Lower leg skin (tissue), 3 donors: Measurements from ENCODE around the gene PRRX2.

ENCODE experiments used
- POLR2A ChIP-seq, 2 donors: fragments of 450-650 bp; IDR thresholded peaks; one replicate each; pipeline ENCODE4 v1.6.1; 2016 to 2017; ENCODE audit warnings: antibody characterized with exemption in 2 of 2, mild to moderate bottlenecking in 1 of 2, moderate library complexity in 1 of 2
- TF ChIP-seq, protein P1 (sequence below), 3 donors: fragments of 450-650 bp; IDR thresholded peaks; one replicate each; pipeline ENCODE4 v1.5.1; 2016; ENCODE audit warnings: antibody characterized with exemption in 3 of 3, mild to moderate bottlenecking in 3 of 3, moderate library complexity in 2 of 3

DNA sequence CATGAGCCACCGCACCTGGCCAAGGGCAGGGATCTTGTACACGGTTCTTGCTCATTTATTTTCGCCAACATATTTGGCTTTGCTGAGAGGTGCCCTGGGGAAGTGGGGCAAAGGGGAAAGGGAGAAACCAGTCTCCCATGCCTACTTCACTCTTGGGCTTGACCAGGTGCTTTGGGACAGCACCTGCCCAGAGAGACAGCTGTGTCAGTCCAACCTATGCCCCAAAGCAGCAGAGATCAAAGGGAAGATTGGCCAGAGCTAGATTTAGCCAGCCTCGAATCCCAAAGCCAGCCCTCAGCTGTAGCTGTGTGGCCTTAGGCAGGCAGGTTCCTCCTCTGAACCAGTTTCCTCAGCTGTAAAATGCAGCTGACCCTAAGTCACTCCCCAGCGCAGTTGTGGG is 89.7 kb downstream of the PRRX2 start:
- no peak for TF ChIP-seq POLR2A (IDR thresholded peaks at IDR 0.05)
- TF ChIP-seq, protein P1, sequence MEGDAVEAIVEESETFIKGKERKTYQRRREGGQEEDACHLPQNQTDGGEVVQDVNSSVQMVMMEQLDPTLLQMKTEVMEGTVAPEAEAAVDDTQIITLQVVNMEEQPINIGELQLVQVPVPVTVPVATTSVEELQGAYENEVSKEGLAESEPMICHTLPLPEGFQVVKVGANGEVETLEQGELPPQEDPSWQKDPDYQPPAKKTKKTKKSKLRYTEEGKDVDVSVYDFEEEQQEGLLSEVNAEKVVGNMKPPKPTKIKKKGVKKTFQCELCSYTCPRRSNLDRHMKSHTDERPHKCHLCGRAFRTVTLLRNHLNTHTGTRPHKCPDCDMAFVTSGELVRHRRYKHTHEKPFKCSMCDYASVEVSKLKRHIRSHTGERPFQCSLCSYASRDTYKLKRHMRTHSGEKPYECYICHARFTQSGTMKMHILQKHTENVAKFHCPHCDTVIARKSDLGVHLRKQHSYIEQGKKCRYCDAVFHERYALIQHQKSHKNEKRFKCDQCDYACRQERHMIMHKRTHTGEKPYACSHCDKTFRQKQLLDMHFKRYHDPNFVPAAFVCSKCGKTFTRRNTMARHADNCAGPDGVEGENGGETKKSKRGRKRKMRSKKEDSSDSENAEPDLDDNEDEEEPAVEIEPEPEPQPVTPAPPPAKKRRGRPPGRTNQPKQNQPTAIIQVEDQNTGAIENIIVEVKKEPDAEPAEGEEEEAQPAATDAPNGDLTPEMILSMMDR (IDR thresholded peaks at IDR 0.05) = no peak
